DMS153 (cell line): Measurements from ENCODE around the gene RNF166.

Source experiments
- DNase-seq: peaks from one replicate; lab custom pipeline; 2025; lab: John Stamatoyannopoulos, UW

The RNF166 gene

DNA sequence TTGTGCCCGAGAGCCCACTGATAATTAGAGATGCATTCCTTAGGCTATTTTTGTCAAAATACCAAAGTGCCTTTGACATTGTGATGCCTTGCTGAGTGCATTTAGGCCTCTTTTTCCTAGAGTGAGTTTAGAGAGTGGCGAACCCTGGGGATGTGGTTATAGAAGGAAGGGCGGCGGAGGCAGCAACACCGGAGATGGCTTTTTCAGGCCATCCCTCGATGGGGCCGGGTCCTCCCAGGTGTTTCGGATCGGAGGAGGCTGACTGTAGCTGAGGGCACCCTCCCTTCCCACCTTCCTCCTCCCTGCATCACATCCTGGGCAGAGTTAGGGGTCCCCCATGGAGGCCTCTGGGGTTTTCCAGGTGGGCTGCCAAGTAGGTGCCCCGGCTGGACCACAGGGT lies 13.3 kb downstream of the RNF166 start:
- DNase-seq: no peak

DNA sequence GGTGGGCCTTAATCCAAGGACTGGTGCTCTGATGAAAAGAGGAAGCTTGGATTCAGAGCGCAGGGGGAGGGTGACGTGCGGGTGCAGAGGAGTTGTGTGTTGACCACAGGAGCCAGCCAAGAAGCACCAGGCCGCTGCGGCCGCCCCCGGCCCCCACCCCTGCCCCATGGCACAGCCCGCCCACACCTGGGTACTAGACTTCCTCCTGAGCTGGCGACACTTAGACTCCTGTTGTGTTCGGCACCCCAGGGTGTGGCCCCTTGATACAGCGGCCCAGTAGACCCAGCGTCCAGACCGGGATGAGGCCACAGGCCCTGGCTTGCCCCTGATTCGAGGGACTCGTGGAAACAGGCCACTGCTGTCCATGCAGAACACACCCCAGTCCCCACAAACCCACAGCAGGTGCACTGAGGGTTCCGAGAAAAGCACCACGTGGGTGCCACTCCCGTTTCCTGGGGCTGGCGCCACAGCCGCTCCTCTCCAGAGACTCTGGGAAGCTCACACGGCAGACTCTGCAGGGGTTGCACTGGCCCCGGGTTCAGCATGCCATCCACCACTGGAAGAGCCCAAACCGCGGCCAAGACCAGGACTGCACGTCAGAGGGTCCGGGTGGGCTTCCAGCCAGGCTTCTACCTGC lies 14.2 kb downstream of the RNF166 start:
- DNase-seq: no peak

DNA sequence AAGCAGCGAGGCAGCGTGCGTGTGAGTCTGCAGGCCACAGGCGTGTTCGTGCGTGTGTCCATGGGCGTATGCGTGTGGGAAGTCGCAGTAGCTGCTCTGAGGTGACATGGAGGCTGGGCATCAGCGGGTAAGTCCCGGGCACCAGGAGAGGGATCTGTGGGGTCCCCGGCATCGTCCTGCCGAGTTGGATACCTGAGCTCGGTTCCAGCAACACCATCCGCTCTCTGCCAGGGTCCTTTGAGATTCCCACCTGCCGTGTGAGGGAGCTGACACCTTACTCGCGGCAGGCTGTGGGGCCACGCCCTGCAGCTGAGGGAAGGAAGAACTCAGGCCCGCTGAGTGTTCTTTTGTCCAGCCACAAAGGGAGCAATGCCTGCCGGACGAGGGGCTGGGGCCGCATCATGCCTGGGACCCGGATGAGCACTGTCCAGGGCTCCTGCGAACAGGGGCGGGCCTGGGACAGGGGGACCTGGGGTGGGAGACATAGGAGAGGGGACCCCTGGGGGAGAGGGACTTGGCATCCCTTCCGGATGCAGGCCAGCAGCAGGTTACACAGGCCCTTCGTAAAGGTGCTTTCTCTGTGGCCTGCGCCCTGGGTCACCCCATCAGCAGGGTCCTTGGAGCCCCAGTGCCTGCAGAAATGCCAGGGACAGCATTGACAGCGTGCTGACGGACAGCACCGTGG lies 14.9 kb downstream of the RNF166 start:
- no peak for DNase-seq

DNA sequence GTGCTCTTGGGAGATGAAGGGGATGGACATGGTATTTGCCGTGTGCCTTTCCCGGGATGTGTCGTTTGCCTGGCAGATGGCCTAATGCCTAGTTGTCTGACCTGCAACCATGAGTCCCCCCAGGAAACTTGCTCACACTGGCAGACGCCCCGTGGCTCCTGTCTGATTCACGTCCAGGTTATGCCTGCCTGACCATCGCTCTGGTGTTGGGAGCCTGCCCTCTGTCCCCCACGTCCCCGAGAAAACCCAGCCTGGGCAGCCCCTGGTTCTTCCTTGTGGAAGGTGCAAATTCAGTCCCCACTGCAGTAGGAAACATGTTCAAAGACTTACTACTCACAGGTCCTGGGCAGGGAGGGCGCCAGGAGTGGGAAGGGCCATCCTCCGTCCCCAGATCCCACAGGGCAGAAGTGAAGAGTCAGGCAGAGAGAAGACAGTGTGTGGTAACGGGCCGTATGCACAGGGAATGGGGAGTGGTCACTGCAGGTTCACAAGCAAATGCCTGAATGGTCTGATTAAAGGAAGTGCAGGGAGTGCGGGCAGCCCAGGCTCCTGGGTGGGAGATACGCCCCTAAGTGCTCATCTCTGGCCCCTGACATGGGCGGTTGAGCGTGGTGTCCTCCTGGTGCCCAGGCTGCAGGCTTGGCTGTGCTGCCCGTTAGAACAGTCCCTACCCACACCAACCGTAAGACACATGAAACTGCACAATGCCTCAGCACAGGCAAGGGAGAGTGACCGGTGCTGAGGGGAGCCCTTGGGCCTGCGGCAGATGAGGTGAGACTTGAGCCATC lies 15.7 kb downstream of the RNF166 start:
- no peak for DNase-seq

DNA sequence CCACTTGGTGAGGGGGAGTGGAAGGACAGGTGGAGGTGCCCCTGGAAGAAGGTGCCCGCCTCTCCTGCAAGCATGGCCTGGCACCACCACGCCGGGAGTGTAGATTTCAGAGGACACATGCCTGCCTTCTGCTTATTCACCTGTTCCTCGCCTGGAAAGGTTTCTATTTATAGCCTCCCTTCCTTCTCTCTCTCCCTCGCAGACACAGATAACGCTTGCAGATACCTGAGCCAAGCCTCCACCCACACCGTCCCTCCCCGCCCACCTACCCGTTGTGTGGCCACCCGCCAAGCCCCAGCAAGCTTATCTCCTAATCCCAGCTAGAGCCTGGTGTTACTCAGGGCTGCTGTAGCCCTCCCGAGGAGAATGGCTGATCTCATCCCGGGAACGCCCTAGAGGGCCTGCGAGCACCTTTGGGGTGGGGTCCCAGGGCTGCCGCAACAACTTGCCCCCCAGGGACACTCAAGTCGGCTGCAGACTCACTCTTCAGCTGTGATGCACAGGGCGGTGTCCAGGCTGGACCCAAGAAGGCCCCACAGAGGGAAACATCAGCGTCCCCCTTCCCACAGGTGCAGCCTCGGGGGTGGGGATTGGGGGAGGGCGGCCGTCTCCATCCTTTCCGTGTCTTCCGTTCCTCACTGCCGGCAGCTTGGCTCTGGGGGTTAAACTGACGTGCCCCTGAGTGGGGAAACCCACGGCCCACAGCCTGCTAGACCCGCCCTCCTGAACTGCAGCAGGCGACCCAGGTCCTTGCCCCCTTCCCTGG lies 18.0 kb downstream of the RNF166 start:
- peak; percentile 70 for DNase-seq

DNA sequence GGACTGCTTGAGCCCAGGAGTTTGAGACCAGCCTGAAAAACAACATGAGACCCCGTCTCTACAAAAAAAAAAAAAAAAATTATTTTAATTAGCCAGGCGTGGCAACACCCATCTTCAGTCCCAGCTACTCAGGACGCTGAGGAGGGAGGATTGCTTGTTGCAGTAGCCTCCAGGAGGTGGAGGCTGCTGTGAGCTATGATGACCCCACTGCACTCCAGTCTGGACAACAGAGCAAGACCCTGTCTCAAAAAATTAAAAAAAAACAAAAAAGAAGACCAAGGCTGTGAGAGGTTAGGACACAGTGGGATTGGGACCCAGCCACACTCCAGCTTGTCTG lies 18.6 kb downstream of the RNF166 start:
- no peak for DNase-seq

DNA sequence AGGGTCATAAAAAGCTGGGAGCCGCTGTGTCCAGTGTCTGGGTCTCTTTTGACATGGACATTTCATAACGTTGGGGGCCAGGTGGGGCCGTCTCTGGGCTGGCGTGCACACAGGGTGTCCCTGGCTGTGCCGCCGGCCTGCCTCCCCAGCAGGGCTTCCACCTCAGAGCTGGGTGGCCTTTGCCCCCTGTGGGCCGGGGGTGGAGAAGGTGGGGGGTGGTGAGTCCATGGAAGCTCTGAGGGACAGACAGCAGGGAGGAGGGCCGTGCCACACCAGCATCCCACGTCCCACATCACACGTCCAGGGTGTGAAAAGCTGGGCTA lies 19.0 kb downstream of the RNF166 start:
- DNase-seq: no peak

DNA sequence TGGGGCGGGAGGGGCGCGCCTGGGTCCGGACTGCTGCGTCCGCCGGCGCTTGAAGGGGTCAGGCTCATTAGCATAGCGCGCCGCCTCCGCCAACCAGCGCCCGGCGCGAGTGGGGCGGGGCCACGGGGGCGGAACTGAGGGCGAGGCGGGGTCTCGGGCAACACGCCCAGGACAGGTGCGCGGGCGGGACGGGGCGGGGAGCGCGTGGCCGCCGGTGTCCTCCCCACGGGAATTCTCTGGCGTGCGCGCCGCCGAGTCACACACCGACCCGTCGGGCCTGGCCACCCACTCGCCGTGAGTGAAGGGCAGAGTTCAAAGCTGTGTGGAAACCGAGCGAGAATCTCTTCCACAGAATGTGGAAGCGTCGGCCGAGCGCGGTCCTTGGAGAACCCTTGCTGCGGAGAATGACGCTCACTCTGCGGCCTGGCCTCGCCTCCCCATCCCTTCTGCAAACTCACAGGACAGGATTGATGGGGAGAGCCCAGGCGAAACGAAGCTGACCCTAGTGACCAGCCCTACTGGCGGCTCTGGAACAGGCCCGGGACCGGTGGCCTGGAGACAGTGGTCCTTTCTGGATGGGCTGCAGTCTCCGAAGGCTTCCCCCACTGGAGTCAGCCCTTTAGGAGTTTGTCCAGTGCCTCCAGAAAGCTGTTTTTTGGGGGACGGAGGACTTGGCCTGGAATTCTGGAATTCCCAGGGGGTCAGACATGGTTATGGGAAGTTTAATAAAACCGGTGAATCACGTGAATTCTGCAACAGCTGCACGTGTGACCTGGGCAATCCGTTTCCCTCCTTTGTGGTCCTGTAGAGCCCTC lies 19.6 kb downstream of the RNF166 start, which contains the start of gene SNAI3:
TSS of gene SNAI3 (minus strand) at position 69 of the 815 bp plus-strand sequence. CDS start 101 bp downstream, outside the sequence.
- DNase-seq: peak; percentile 63

DNA sequence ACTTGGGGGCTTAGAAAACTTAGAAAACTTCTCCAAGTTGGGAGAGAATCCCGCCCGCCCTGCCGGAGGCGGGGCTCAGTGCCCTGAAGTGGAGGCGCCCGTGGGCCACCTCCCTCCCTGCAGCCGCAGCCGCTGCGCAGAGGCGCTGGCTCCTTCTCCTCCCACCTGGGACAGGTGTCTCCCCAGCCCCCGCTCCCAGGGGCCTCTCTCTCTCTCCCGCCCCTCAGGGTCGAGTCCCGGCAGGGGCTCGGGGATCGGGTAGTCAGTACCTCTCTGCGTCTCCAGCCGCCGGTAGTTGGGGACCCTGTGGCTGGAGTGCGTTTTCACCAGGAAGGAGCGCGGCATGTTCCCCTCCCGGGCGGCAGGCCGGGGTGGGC lies 20.2 kb downstream of the RNF166 start:
- peak; percentile 49 for DNase-seq

DNA sequence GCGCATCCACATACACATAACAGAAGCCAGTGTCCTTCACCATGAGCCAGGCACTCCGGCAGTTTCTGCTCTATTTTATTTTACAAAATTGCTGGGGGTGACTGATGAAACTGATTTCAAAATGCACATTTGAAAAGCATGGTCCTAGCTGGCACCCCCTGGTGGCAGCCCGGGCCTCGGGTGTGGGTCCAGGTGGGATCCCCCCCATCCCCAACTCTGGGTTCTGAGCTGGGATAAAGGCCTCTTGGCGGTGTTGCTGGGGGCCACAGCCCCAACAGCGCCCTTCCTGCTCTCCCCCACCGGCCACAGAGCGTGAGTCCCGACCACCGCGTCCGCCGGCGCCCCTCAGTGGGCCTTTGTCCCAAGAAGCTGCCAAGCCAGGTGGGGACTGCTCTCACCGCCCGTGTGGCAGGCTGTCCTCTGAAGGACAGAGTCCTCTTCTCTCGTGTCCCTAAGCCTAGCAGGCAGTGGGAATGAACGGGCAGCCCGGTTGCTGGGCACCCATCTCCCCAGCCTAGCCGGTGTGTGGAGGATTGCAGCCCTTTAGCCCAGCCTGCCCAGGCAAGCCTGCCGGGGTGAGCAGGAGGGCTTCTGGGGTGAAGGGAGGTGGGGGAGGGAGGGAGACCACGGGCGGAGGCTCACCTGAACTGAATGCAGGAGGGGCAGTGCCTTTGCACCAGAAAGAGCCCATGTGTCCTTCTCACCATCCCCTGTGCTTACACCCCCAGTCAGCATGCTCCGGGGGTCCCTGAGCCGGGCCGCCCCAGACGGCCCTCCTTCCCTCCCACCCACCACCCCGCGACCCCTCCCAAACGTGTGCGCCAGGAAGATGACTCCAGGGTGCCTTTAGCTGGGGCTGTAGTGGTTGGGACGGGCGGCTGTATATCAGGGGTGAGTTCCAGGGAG lies 20.8 kb downstream of the RNF166 start:
- DNase-seq: no peak

DNA sequence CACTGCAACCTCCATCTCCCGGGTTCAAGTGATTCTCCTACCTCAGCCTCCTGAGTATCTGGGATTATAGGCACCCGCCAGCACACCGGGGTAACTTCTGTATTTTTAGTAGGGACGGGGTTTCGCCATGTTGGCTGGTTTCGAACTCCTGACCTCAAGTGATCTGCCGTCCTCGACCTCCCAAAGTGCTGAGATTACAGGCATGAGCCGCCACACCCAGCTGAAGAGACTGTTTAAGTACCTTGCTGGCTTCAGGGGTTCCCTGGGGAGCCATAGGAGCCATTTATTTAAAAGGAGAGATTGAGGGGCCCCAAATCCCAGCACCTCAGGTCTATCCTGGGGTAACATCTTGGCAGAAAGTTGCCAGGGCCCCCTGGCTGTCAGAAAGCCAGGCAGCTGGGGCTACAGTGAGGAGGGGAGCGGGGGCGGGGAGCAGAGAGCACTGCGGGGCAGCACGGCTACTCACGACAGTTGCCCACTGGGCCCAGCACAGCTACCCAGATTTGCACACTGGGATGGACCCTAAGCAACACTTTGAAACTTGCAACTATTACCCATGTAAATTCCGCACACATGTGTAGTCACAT lies 21.5 kb downstream of the RNF166 start:
- no peak for DNase-seq

DNA sequence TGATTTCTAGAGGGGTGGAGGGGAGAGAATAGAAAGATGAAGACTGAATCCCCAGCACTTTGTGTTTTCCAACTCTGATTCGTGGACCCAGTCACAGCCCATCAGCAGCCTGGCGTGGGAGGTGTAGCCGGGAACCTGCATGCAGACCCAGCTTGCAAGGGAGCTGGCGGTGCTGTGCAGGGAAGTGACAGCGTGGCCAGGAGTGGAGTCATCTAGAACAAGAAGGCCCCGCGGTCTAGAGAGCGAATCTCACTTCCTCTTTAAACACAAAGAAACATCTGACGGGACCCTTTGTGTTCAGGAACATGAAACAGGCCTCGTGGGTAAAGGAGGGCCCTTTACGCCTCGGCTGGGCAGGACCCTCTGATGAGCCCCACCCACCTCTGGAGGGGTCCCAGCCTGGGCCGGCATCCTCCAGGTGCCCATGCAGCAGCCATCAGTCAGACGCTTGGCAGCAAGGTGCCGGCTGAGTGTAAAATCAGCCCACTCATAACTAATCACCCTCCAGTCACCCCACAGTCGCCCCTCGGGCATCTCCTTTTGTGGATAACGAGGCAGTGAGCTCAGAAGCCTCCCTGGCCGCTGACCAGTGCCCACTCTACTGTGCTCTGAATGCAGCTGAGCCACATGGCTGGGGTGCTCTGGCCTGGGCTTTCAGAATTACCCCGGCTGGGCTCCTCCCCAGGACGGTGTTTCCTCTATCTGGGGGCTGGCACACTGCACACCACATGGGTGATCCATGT lies 24.3 kb downstream of the RNF166 start:
- DNase-seq: no peak

DNA sequence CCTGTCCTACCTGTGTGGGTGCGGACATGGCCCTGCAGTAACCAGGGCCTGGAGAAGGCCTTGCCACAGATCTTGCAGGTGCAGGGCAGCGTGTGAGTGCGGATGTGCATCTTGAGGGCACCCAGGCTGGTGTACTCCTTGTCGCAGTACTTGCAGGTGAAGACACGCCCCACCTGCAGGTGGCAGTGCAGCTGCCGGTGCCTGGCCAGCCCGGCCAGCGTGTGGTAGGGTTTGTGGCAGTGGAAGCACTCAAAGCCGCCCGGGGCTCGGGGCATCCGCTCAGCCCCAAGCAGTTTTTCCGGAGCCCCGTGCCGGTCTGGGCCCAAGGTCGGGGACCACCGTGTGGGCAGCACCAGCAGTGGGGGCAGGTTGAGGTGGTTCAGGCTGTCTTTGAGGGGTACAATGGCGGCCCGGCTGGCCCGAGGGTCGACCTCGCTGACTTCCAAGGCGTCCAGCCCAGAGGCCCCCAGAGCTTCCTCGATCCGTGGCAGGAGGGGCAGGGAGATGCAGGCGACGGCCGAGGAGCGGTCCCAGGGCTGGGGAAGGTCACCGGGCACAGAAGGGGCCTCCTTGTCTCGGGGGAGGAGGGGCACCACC lies 25.0 kb downstream of the RNF166 start:
- no peak for DNase-seq

DNA sequence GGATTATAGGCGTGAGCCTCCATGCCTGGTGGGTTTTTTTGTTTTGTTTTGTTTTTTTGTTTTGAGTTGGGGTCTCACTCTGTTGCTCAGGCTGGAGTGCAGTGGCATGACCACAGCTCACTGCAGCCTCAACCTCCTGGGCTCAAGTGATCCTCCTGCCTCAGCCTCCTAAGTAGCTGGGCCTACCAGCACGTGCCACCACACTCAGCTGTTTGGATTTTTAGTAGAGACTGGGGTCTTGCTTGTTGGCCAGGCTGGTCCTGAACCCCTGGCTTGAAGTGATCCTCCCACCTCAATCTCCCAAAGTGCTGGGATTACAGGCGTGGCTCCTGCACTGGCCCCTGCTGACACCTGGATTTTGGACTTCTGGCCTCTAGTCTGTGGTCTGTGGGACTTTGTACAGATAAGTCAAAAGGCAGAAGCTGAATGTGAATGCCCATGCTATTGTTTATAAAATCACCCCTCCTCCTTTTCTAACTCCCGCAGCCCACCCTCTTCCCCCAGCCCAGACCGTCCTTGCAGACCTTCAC lies 25.6 kb downstream of the RNF166 start:
- DNase-seq: no peak

DNA sequence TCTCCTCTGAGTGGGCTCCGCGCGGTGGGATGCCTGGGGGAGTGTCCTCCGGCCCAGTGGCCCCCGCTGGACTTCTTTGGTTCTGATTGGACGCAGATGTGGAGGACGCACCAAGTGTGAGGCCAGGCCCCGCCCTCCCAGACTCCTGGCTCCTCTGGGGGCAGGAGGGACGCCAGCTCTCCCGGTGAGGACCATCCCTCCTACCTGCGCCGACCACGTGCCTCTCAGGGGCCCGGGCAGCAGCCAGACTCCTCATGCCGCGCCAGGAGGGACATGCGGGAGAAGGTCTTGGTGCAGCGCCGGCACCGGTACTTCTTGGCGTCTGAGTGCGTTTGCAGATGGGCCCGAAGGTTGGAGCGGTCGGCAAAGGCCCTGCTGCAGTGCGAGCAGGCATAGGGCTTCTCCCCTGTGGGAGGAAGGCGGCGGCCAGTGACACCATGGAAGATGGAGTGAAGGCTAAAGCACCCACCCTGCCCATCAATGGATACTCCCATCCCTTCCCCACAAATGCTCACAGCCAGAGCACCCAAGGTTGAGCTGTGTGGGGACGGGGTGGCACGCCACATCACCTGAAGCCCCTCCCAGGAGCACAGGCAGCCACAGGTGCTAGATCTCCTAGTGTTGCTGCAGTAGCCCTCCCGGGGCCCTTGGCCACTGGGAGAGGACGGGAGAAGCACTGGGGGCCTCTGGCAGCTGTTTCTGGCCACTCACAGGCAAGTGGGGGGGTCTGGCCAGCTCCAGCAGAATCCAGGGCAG lies 27.8 kb downstream of the RNF166 start:
- no peak for DNase-seq

DNA sequence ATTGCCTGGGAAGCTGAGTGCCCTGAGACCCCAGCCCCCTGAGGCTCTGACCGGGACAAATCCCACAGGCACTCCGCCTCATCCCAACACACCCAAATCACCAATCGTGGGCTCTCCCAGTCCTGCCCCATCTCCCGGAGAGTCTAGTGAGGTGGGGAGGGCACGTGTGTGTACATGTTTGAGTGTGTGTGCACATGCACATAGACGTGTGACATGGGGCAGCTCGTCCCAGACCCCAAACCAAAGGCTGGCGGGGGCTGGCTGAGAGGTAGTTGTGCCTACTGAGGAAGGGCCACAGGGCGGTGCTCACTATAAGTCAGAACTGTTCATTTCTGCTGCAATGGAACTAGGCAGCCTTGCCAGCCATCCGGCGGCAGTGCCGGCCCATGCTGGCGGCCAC lies 28.5 kb downstream of the RNF166 start:
- no peak for DNase-seq

DNA sequence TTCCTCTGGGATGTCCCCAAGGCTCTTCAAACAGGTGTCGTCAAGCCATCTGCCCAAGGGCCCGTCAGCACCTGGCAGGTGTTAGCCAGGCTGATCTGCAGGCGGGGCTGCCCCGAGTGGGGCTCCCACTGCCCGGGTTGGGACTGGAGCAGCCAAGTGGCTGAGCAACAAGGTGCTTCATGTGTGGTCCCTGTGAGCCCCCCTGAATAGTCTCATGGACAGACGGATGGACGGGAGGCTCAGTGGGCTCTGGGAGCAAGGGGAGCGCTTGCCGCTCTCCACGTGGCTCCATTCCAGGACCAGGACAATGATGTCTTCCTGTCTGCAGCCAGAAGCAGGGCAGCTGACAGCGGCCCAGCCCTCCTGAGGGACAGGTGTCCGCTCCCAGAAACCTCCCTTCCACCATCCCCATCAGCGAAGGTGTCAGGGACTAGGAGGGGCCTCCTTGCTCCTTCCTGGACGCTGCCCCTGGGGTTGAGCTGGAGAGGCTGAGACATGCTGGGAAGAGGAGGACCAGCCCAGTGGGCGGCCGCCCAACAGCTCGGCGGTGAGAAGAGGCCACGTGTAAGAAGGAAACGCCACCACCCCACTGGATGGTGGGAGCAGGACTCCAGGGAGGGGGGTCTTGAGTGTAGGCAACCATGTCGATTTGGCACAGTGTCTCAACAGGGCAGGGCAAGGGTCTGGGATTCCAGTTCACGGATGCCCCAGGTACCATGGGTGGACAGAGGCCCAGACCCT lies 29.5 kb downstream of the RNF166 start:
- no peak for DNase-seq
